Measurements from ENCODE around the gene GUCY1A2. TPM values are rescaled to one million over a fixed set of nuclear protein-coding genes. Genes with fewer than 3 reads are reported as not detected.

The GUCY1A2 gene
- total RNA-seq, 2 experiments from 2014 or later: not detected

GRCh38 chr11:106624377-106624776 is 393.9 kb downstream of the GUCY1A2 start:
- POLR2A ChIA-PET: no interaction called here
- no peak for DNase-seq
- Mint-ChIP-seq H3K36me3 (ENCODE audit: low read depth) (no peaks in the 10 kb centered on the region), H3K27me3 (no peaks in the 10 kb centered on the region), H3K27ac (no peak overlapping the region), H3K4me1 (ENCODE audit: low read depth) (no peaks in the 10 kb centered on the region), H3K4me3 (no peak overlapping the region), H3K9me3 (peaks cover 9% of the 10 kb centered on the region)
- no peak for ATAC-seq (ENCODE audit: poor library complexity)
- CTCF ChIA-PET: no interaction called here
- Histone ChIP-seq H3K27me3 (ENCODE audit: control insufficient read depth in 1 of 2, insufficient read depth in 2 of 2, low read length in 2 of 2) (no peaks in the 10 kb centered on the region), H3K36me3 (ENCODE audit: insufficient read depth, low read length) (no peaks in the 10 kb centered on the region), H3K4me1 (ENCODE audit: insufficient read depth, low read length) (no peaks in the 10 kb centered on the region), H3K4me3 (ENCODE audit: low read length) (no peak overlapping the region), H3K27ac (ENCODE audit: low read depth in 1 of 2, low read length in 2 of 2) (no peak overlapping the region), H3K9me3 (ENCODE audit: control insufficient read depth in 1 of 2, insufficient read depth in 1 of 2, low read length in 2 of 2) (no peaks in the 10 kb centered on the region)
- TF ChIP-seq, protein P1, sequence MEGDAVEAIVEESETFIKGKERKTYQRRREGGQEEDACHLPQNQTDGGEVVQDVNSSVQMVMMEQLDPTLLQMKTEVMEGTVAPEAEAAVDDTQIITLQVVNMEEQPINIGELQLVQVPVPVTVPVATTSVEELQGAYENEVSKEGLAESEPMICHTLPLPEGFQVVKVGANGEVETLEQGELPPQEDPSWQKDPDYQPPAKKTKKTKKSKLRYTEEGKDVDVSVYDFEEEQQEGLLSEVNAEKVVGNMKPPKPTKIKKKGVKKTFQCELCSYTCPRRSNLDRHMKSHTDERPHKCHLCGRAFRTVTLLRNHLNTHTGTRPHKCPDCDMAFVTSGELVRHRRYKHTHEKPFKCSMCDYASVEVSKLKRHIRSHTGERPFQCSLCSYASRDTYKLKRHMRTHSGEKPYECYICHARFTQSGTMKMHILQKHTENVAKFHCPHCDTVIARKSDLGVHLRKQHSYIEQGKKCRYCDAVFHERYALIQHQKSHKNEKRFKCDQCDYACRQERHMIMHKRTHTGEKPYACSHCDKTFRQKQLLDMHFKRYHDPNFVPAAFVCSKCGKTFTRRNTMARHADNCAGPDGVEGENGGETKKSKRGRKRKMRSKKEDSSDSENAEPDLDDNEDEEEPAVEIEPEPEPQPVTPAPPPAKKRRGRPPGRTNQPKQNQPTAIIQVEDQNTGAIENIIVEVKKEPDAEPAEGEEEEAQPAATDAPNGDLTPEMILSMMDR (IDR thresholded peaks at IDR 0.05): no peak
- intact Hi-C loops (cut with DNase I, micrococcal nuclease): loop anchor here in 1 of 2 experiments (2.0 kb wide), 1 partner anchor 20 kb away; no protein-coding TSS in a partner anchor
